HUES48 (cell line): ENCODE results near the gene PTPN1.

Experiments used
- H3K27ac ChIP-seq: one replicate; pipeline ENCODE4 v1.7.0; 2013; ENCODE audit warnings: low read depth, low read length, inconsistent platforms
- H3K27me3 ChIP-seq: 2 replicates; pipeline ENCODE4 v1.6.1; 2013; ENCODE audit warnings: mild to moderate bottlenecking, low read length; ENCODE audit not compliant: control insufficient read depth, insufficient read depth
- H3K36me3 ChIP-seq: 2 replicates; pipeline ENCODE4 v1.6.1; 2013; ENCODE audit warnings: low read length; ENCODE audit not compliant: control insufficient read depth, insufficient read depth
- H3K4me1 ChIP-seq: 2 replicates; pipeline ENCODE4 v1.6.1; 2013; ENCODE audit warnings: mild to moderate bottlenecking, low read length; ENCODE audit not compliant: control insufficient read depth, insufficient read depth
- H3K4me3 ChIP-seq: 2 replicates; pipeline ENCODE4 v1.5.1; 2013; ENCODE audit warnings: mild to moderate bottlenecking, low read depth, low read length
- H3K9ac ChIP-seq: 2 replicates; pipeline ENCODE4 v1.6.1; 2013; ENCODE audit warnings: mild to moderate bottlenecking, low read depth, low read length, moderate library complexity
- H3K9me3 ChIP-seq: 2 replicates; pipeline ENCODE4 v1.6.1; 2013; ENCODE audit warnings: low read length; ENCODE audit not compliant: control insufficient read depth, insufficient read depth

The PTPN1 gene

DNA sequence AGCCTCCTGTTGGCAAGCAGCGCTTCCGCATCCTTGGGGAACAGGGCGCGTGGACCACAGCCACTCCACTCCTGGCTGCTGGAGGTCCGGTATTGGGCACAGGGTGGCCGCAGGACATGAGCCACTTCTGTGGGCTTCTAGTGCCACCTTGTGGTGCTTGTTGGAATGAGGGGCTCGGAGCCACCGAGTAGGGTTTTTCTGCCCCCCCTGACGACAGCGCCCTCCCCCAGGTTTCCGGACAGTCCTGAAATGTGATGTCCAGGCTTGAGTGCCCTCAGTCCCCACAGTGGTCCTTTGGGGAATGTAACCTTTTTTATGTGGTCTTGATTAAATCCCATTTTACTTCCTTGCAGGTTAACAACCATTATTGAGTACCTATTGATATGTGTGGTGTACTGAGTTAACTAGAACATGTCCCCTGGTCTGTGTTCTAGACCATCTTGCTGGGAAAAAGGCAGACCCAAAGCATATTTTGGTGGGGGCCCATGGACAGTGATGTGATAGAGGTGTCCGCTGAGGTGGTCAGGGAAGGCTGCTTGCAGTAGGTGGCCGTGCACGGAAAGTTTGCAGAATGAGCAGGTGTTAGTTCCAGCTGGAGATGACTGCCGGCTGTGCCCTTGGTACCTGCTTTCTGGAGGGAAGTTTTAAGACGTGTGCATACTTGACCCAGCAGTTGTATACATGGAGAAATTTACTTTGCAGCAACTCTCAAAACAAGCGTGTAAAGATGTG is 70.0 kb downstream of the PTPN1 start:
- no peaks in the 10 kb centered on the region for H3K27me3 ChIP-seq
- peaks cover 84% of the 10 kb centered on the region for H3K36me3 ChIP-seq
- H3K9ac ChIP-seq = no peak overlapping the region
- no peaks in the 10 kb centered on the region for H3K9me3 ChIP-seq
- no peak overlapping the region for H3K27ac ChIP-seq
- H3K4me1 ChIP-seq = no peaks in the 10 kb centered on the region; the same call in 1 of the 2 replicates
- no peak overlapping the region for H3K4me3 ChIP-seq

DNA sequence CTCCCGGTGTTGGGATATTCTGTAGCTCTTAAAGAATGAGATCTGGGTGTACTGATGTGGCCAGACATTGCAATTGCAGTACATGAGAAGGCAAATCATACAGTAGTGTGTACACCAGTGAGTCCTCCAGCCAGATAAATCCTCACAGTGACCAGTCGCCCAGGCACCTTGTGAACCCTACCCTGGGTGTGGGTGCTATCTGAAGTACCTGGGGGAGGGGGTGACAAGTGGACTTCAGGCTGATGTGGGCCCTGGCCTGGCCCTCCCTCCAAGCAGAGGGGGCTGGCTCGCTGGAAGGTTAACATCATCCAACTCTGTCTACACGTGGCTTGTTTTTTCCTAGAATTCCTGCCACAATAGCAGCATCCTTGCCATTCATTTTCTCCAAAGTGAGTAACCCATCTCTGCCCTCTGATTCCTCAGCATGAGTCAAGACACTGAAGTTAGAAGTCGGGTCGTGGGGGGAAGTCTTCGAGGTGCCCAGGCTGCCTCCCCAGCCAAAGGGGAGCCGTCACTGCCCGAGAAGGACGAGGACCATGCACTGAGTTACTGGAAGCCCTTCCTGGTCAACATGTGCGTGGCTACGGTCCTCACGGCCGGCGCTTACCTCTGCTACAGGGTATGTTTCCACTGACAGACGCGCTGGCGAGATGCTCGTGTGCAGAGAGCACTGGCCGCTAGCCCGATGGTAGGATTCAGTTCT is 70.8 kb downstream of the PTPN1 start:
- Histone ChIP-seq H3K27me3 (no peaks in the 10 kb centered on the region), H3K4me3 (no peak overlapping the region), H3K36me3 (peaks cover 87% of the 10 kb centered on the region), H3K9ac (no peak overlapping the region), H3K4me1 (no peaks in the 10 kb centered on the region; the same call in 1 of the 2 replicates), H3K9me3 (no peaks in the 10 kb centered on the region), H3K27ac (no peak overlapping the region)

DNA sequence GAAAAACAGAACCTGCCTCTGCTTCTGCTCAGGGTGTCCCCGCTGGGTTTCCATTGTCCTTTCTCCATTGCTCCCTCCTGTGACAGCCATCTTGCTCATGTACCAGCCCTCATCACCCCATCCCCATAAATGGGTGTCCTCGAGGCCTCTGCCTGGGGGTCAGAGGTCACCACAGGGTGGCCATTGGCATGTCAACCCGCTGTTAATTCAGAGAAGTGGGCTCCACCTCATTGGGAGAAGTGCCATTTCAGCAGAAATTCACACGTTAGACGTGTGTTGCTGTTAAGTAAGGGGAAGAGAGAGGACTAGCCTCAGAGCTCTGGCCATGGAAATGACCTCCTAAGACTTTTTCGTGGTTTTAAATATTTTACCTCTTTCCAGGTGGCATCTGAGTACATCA is 71.9 kb downstream of the PTPN1 start:
- H3K36me3 ChIP-seq = peaks cover 90% of the 10 kb centered on the region
- H3K9me3 ChIP-seq = no peaks in the 10 kb centered on the region
- no peak overlapping the region for H3K9ac ChIP-seq
- no peak overlapping the region for H3K27ac ChIP-seq
- no peaks in the 10 kb centered on the region for H3K27me3 ChIP-seq
- no peak overlapping the region for H3K4me3 ChIP-seq
- no peaks in the 10 kb centered on the region for H3K4me1 ChIP-seq

DNA sequence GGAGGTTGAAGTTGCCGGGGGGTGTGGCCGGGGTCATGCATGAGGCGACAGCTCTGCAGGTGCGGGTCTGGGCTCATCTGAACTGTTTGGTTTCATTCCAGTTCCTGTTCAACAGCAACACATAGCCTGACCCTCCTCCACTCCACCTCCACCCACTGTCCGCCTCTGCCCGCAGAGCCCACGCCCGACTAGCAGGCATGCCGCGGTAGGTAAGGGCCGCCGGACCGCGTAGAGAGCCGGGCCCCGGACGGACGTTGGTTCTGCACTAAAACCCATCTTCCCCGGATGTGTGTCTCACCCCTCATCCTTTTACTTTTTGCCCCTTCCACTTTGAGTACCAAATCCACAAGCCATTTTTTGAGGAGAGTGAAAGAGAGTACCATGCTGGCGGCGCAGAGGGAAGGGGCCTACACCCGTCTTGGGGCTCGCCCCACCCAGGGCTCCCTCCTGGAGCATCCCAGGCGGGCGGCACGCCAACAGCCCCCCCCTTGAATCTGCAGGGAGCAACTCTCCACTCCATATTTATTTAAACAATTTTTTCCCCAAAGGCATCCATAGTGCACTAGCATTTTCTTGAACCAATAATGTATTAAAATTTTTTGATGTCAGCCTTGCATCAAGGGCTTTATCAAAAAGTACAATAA is 72.5 kb downstream of the PTPN1 start:
- peaks cover 87% of the 10 kb centered on the region for H3K36me3 ChIP-seq
- H3K9ac ChIP-seq = no peak overlapping the region
- no peaks in the 10 kb centered on the region for H3K9me3 ChIP-seq
- no peak overlapping the region for H3K4me3 ChIP-seq
- H3K27me3 ChIP-seq = no peaks in the 10 kb centered on the region
- no peaks in the 10 kb centered on the region for H3K4me1 ChIP-seq
- no peak overlapping the region for H3K27ac ChIP-seq

DNA sequence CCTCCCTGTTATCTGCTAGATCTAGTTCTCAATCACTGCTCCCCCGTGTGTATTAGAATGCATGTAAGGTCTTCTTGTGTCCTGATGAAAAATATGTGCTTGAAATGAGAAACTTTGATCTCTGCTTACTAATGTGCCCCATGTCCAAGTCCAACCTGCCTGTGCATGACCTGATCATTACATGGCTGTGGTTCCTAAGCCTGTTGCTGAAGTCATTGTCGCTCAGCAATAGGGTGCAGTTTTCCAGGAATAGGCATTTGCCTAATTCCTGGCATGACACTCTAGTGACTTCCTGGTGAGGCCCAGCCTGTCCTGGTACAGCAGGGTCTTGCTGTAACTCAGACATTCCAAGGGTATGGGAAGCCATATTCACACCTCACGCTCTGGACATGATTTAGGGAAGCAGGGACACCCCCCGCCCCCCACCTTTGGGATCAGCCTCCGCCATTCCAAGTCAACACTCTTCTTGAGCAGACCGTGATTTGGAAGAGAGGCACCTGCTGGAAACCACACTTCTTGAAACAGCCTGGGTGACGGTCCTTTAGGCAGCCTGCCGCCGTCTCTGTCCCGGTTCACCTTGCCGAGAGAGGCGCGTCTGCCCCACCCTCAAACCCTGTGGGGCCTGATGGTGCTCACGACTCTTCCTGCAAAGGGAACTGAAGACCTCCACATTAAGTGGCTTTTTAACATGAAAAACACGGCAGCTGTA is 73.4 kb downstream of the PTPN1 start:
- H3K36me3 ChIP-seq = peaks cover 79% of the 10 kb centered on the region
- H3K4me1 ChIP-seq = no peaks in the 10 kb centered on the region
- H3K27me3 ChIP-seq = no peaks in the 10 kb centered on the region
- H3K27ac ChIP-seq = no peak overlapping the region
- H3K9me3 ChIP-seq = no peaks in the 10 kb centered on the region
- no peak overlapping the region for H3K4me3 ChIP-seq
- H3K9ac ChIP-seq = no peak overlapping the region

DNA sequence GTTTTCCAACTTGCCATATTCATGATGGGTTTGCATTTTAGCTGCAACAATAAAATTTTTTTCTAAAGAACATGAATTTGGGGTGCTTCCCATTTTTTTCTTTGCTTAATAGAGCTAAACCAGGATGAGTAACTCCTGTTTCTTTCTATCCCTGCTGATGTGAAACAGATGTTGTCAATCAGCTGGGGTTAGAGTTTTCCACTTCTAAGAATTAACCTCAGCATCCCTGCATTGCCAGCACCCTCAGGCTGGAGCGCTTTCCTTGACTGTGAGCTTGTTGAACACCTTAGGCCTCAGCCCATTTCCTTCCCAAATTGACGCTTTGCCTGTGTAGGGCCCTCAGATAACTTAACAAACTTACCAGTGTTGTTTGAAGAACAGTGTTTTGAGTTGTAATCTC is 74.5 kb downstream of the PTPN1 start:
- H3K36me3 ChIP-seq = peaks cover 70% of the 10 kb centered on the region
- no peak overlapping the region for H3K9ac ChIP-seq
- H3K4me3 ChIP-seq = no peak overlapping the region
- no peaks in the 10 kb centered on the region for H3K27me3 ChIP-seq
- no peaks in the 10 kb centered on the region for H3K9me3 ChIP-seq
- H3K4me1 ChIP-seq = no peaks in the 10 kb centered on the region
- no peak overlapping the region for H3K27ac ChIP-seq

DNA sequence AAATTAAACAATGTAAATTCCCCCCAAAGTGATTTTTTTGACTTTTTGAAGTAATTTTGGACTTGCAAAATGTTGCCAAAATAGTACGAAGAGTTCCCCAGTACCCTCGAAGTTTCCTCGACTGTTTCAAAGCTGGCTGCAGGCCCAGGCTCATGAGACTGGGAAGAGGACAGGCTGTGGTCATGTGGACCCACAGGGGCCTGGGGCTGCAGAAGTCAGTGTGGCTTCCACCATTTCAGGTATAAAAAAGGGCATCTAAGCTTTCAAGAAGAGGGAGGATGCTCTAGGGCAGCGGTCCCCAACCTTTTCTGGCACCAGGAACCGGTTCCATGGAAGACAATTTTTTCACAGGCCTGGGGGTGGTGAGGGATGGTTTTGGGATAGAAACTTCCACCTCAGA is 75.0 kb downstream of the PTPN1 start:
- no peak overlapping the region for H3K9ac ChIP-seq
- no peak overlapping the region for H3K4me3 ChIP-seq
- no peaks in the 10 kb centered on the region for H3K27me3 ChIP-seq
- H3K36me3 ChIP-seq = peaks cover 68% of the 10 kb centered on the region
- no peak overlapping the region for H3K27ac ChIP-seq
- no peaks in the 10 kb centered on the region for H3K4me1 ChIP-seq
- no peaks in the 10 kb centered on the region for H3K9me3 ChIP-seq

DNA sequence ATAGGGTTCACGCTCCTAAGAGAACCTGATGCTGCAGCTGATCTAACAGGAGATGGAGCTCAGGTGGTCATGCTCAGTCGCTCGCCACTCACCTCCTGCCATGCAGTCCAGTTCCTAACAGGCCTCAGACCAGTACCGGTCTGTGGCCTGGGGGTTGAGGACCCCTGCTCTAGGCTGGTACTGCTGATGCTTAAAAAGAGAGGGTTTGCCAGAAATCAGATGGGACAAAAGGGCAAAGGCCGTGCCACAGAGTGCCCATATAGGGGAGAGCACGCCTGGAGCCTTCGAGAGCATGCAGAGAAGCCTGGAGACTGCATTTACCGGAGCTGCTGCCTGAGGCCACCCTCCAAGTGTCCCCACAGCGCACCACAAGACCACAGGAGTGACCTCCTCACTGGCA is 75.5 kb downstream of the PTPN1 start:
- H3K9me3 ChIP-seq = no peaks in the 10 kb centered on the region
- H3K27me3 ChIP-seq = no peaks in the 10 kb centered on the region
- no peak overlapping the region for H3K4me3 ChIP-seq
- no peak overlapping the region for H3K9ac ChIP-seq
- H3K36me3 ChIP-seq = peaks cover 63% of the 10 kb centered on the region
- H3K27ac ChIP-seq = no peak overlapping the region
- no peaks in the 10 kb centered on the region for H3K4me1 ChIP-seq

DNA sequence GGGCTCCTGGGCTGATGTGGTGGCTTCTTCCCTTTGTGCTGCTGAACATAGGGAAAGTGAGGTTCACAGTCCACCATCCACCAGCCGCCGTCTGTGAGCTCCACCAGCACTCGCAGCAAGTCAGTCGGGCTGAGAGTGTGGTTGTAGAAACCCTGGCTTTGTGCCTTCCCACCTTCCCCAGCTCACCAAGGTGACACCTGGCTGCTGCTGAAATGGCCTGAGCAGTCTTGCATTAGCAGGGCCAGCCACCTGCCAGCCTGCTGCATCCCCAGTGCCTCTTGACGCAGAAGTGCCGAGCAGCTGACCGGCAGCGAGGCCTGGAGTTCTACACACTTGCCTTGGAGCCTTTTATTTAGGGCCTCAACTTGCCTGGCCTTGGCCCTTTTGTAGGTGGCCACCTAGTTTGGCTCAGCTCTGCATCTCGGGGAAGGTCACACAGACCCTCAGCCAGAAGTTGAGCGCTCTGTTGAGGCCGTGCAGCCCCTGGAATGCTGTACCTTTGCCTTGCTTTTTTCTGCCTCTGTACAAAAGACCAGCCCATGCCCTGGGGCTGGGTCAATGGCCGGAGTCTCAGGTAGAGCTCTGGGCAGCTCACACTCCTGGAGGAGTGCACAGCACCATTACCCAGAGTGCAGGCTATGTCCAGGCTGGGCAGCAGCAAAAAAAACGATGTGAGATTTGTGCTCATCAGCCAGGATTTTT is 76.5 kb downstream of the PTPN1 start:
- no peaks in the 10 kb centered on the region for H3K27me3 ChIP-seq
- H3K36me3 ChIP-seq = peaks cover 53% of the 10 kb centered on the region
- no peaks in the 10 kb centered on the region for H3K4me1 ChIP-seq
- no peak overlapping the region for H3K4me3 ChIP-seq
- no peak overlapping the region for H3K9ac ChIP-seq
- no peak overlapping the region for H3K27ac ChIP-seq
- no peaks in the 10 kb centered on the region for H3K9me3 ChIP-seq

DNA sequence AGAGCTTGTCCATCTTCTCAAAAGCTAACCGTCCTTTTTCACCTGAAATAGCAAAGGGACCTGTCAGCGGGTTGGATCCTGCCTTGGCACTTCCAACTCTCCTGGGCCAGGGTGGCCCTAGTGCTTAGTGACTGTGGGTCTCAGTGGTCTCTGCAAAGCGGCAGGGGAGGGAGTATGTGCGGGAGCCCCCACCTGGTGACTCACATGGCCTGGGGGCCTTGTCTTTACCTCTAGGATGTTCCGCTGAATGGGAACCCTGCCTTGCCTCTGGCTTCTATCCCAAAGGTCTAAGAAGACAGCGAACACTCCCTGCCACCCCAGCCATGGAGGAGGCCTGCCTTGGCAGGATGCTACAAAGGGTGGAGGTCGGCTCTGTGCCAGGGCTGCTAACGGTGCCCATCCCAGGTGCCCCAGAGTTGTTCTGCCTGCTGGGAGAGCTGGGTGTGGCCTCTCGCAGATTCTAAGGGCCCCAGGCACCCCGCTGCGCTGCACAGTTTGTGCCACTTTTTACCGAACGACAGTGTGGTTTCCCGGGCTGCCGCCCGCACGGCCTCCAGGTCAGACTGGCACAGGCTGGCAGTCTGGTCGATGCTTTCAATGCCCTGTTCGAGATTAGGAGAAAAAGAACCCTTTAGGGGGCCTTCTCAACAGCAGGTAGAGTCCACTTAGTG is 77.2 kb downstream of the PTPN1 start:
- Histone ChIP-seq H3K27me3 (no peaks in the 10 kb centered on the region), H3K36me3 (peaks cover 46% of the 10 kb centered on the region), H3K4me1 (no peaks in the 10 kb centered on the region), H3K9me3 (no peaks in the 10 kb centered on the region), H3K27ac (no peak overlapping the region), H3K9ac (no peak overlapping the region), H3K4me3 (no peak overlapping the region)
